ENCODE results near the gene KIAA1328.
A peak's percentile ranks its signal among the peaks of the same experiment; 100 is the strongest.

GRCh38 chr18:36814994-36815393 is 13.9 kb upstream of the KIAA1328 start:
- TF ChIP-seq MCM7 (IDR thresholded peaks at IDR 0.05) (no peak), SMAD1 (IDR thresholded peaks at IDR 0.05; ENCODE audit: low read depth, low read length, partially characterized antibody) (no peak), GATA2 (CRISPR knock-in tag; IDR thresholded peaks at IDR 0.05) (no peak), SP1 (CRISPR knock-in tag; IDR thresholded peaks at IDR 0.05) (no peak), RBM22 (IDR thresholded peaks at IDR 0.05; ENCODE audit: low read depth, low read length, poor library complexity, severe bottlenecking) (no peak), ZNF431 (CRISPR knock-in tag; IDR thresholded peaks at IDR 0.05) (no peak), HNRNPK (IDR thresholded peaks at IDR 0.05; ENCODE audit: low read depth, low read length, poor library complexity, severe bottlenecking) (no peak), RAD21 (CRISPR knock-in tag; conservative IDR thresholded peaks at IDR 0.05 in 1 of 2, IDR thresholded peaks at IDR 0.05 in 1 of 2) (no peak), CTCF (IDR thresholded peaks at IDR 0.05 in 2 of 3, conservative IDR thresholded peaks at IDR 0.05 in 1 of 3; ENCODE audit: insufficient read depth in 2 of 3, low read depth in 1 of 3, low read length in 3 of 3) (0 out of 6 replicates have a peak, but pooled peaks of 1 of the 3 experiments have one; percentile 15), ESRRA (IDR thresholded peaks at IDR 0.05; ENCODE audit: borderline replicate concordance, low read depth) (no peak)
- TF ChIP-seq, protein P1, sequence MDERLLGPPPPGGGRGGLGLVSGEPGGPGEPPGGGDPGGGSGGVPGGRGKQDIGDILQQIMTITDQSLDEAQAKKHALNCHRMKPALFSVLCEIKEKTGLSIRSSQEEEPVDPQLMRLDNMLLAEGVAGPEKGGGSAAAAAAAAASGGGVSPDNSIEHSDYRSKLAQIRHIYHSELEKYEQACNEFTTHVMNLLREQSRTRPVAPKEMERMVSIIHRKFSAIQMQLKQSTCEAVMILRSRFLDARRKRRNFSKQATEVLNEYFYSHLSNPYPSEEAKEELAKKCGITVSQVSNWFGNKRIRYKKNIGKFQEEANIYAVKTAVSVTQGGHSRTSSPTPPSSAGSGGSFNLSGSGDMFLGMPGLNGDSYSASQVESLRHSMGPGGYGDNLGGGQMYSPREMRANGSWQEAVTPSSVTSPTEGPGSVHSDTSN (CRISPR knock-in tag; IDR thresholded peaks at IDR 0.05; ENCODE audit: low read depth): no peak
- TF ChIP-seq, protein P1 (tag; conservative IDR thresholded peaks at IDR 0.05; ENCODE audit: low read depth): no peak

Data from K562 (cell line).